ENCODE data around the gene SLC25A21.

SLC25A21 gene

GRCh38 chr14:36768638-36769337 is 403.6 kb downstream of the SLC25A21 start:
- no peak overlapping the region for H3K4me3 ChIP-seq (ENCODE audit: low read length)
- H3K9me3 ChIP-seq (ENCODE audit: control insufficient read depth, insufficient read depth, low read length), result no peaks in the 10 kb centered on the region
- H3K9me2 ChIP-seq (replicated peaks; ENCODE audit: control insufficient read depth, low read length), result no peaks in the 10 kb centered on the region
- no peaks in the 10 kb centered on the region for H3F3A ChIP-seq (ENCODE audit: control insufficient read depth, insufficient read depth)
- H4K20me1 ChIP-seq (ENCODE audit: control insufficient read depth, insufficient read depth, low read depth, low read length), result no peaks in the 10 kb centered on the region
- no peaks in the 10 kb centered on the region for H3K36me3 ChIP-seq (ENCODE audit: control insufficient read depth, low read length)
- no peaks in the 10 kb centered on the region for H3K27me3 ChIP-seq (ENCODE audit: control insufficient read depth, low read length)
- no peak overlapping the region for H3K27ac ChIP-seq (ENCODE audit: low read depth, low read length)
- H3K79me2 ChIP-seq (ENCODE audit: control insufficient read depth, low read length), result no peaks in the 10 kb centered on the region
- TF ChIP-seq EZH2phosphoT487 (IDR thresholded peaks at IDR 0.05; ENCODE audit: borderline replicate concordance, low read length) (no peak), CTCF (IDR thresholded peaks at IDR 0.05; ENCODE audit: low read depth, low read length, poor library complexity, severe bottlenecking) (no peak)
- H3K4me1 ChIP-seq (ENCODE audit: control insufficient read depth, low read length), result no peaks in the 10 kb centered on the region
- H3K4me2 ChIP-seq (ENCODE audit: low read length), result no peak overlapping the region

- no peak overlapping the region for H3K27ac ChIP-seq (ENCODE audit: low read depth, low read length)
These were observed 404.7 kb downstream of the SLC25A21 start for GRCh38 chr14:36767603-36768281.

GRCh38 chr14:36766974-36767373 is 405.4 kb downstream of the SLC25A21 start:
- no peaks in the 10 kb centered on the region for H3K4me1 ChIP-seq (ENCODE audit: control insufficient read depth, low read length)
- H3K4me3 ChIP-seq (ENCODE audit: low read length), result no peak overlapping the region
- H3F3A ChIP-seq (ENCODE audit: control insufficient read depth, insufficient read depth), result no peaks in the 10 kb centered on the region
- H3K27me3 ChIP-seq (ENCODE audit: control insufficient read depth, low read length), result no peaks in the 10 kb centered on the region
- no peaks in the 10 kb centered on the region for H3K79me2 ChIP-seq (ENCODE audit: control insufficient read depth, low read length)
- no peak overlapping the region for H3K27ac ChIP-seq (ENCODE audit: low read depth, low read length)
- H3K9me3 ChIP-seq (ENCODE audit: control insufficient read depth, insufficient read depth, low read length), result no peaks in the 10 kb centered on the region
- H3K4me2 ChIP-seq (ENCODE audit: low read length), result no peak overlapping the region
- no peaks in the 10 kb centered on the region for H4K20me1 ChIP-seq (ENCODE audit: control insufficient read depth, insufficient read depth, low read depth, low read length)
- no peak for TF ChIP-seq CTCF (IDR thresholded peaks at IDR 0.05; ENCODE audit: low read depth, low read length, poor library complexity, severe bottlenecking)
- H3K9me2 ChIP-seq (replicated peaks; ENCODE audit: control insufficient read depth, low read length), result no peaks in the 10 kb centered on the region
- no peaks in the 10 kb centered on the region for H3K36me3 ChIP-seq (ENCODE audit: control insufficient read depth, low read length)

More at GRCh38 chr14:36767603-36768281, 404.7 kb downstream of the SLC25A21 start:
- H3K4me2 ChIP-seq (ENCODE audit: low read length), result no peak overlapping the region
- no peaks in the 10 kb centered on the region for H3K79me2 ChIP-seq (ENCODE audit: control insufficient read depth, low read length)
- H3K4me3 ChIP-seq (ENCODE audit: low read length), result no peak overlapping the region
- no peaks in the 10 kb centered on the region for H3K27me3 ChIP-seq (ENCODE audit: control insufficient read depth, low read length)
- H3K36me3 ChIP-seq (ENCODE audit: control insufficient read depth, low read length), result no peaks in the 10 kb centered on the region
- TF ChIP-seq CTCF (IDR thresholded peaks at IDR 0.05; ENCODE audit: low read depth, low read length, poor library complexity, severe bottlenecking) (no peak), EZH2phosphoT487 (IDR thresholded peaks at IDR 0.05; ENCODE audit: borderline replicate concordance, low read length) (no peak)
- H3K4me1 ChIP-seq (ENCODE audit: control insufficient read depth, low read length), result no peaks in the 10 kb centered on the region
- no peaks in the 10 kb centered on the region for H3K9me2 ChIP-seq (replicated peaks; ENCODE audit: control insufficient read depth, low read length)
- H3F3A ChIP-seq (ENCODE audit: control insufficient read depth, insufficient read depth), result no peaks in the 10 kb centered on the region
- no peaks in the 10 kb centered on the region for H3K9me3 ChIP-seq (ENCODE audit: control insufficient read depth, insufficient read depth, low read length)
- H4K20me1 ChIP-seq (ENCODE audit: control insufficient read depth, insufficient read depth, low read depth, low read length), result no peaks in the 10 kb centered on the region

All from DOHH2 (cell line).